Panc1 (cell line): ENCODE data around the gene MTFMT. TPM values are rescaled to one million over a fixed set of nuclear protein-coding genes. Genes with fewer than 3 reads are reported as not detected.

Experiments used
- ATAC-seq: fragments of 200-7000 bp; cut with Tn5 transposase; 2 replicates; pipeline ENCODE4 v1.9.1; 2020; ENCODE audit warnings: mild to moderate bottlenecking, moderate library complexity
- BruUV-seq: library from RNA; stranded (reverse); fragments of 400-500 nt; replicated peaks from 2 replicates; lab custom pipeline; 2021; lab: Mats Ljungman, UMichigan
- CTCF ChIA-PET: fragments of 300-600 bp; sonication (Branson Sonifier 250); formaldehyde crosslinking; loops from one replicate; lab custom pipeline; 2022; ENCODE audit warnings: antibody characterized with exemption; lab: Charles Lee
- POLR2A ChIA-PET: fragments of 300-600 bp; sonication (Branson Sonifier 250); formaldehyde crosslinking; loops from one replicate; lab custom pipeline; 2022; ENCODE audit warnings: antibody characterized with exemption; lab: Charles Lee
- DNase-seq: peaks from one replicate; pipeline ENCODE4 v3.0.0-alpha.2; 2010; ENCODE audit warnings: low read depth, low spot score
- H3K27ac ChIP-seq: 2 replicates; pipeline ENCODE4 v1.5.1; 2011; ENCODE audit warnings: mild to moderate bottlenecking, low read length, inconsistent platforms
- H3K27me3 ChIP-seq: fragments of 200-500 bp; sonication (Bioruptor generic); 2 replicates; pipeline ENCODE4 v1.6.0; 2014; ENCODE audit warnings: low read length, inconsistent platforms; ENCODE audit not compliant: control insufficient read depth, insufficient read depth
- H3K36me3 ChIP-seq: fragments of 200-500 bp; sonication (Bioruptor generic); 2 replicates; pipeline ENCODE4 v1.5.1; 2014; ENCODE audit warnings: inconsistent platforms, mild to moderate bottlenecking, low read length, moderate library complexity; ENCODE audit not compliant: control insufficient read depth, insufficient read depth
- H3K4me1 ChIP-seq: 2 replicates; pipeline ENCODE4 v1.5.1; 2011; ENCODE audit warnings: inconsistent platforms, mild to moderate bottlenecking, low read length, moderate library complexity; ENCODE audit not compliant: control insufficient read depth, insufficient read depth
- H3K4me3 ChIP-seq, 2 experiments: 2 replicates each; pipeline ENCODE4 v1.5.1; 2011 to 2012; ENCODE audit warnings: low read depth in 2 of 2, low read length in 2 of 2, mild to moderate bottlenecking in 2 of 2, inconsistent platforms in 1 of 2, moderate library complexity in 1 of 2
- H3K9me3 ChIP-seq: fragments of 200-500 bp; sonication (Bioruptor generic); 2 replicates; pipeline ENCODE4 v1.5.1; 2014; ENCODE audit warnings: low read depth, mild to moderate bottlenecking, inconsistent platforms, low read length, moderate library complexity; ENCODE audit not compliant: control insufficient read depth, insufficient read depth
- POLR2AphosphoS5 ChIP-seq: IDR thresholded peaks from 2 replicates; pipeline ENCODE4 v1.6.1; 2012; ENCODE audit warnings: mild to moderate bottlenecking, low read depth, low read length, moderate library complexity
- REST ChIP-seq, 2 experiments: IDR thresholded peaks; 2 replicates each; pipeline ENCODE4 v1.6.1; 2011 to 2012; ENCODE audit warnings: low read depth in 2 of 2, control low read depth in 1 of 2, low read length in 1 of 2, mild to moderate bottlenecking in 1 of 2, moderate library complexity in 1 of 2; ENCODE audit not compliant: insufficient read depth in 1 of 2
- SIN3A ChIP-seq: IDR thresholded peaks from 2 replicates; pipeline ENCODE4 v1.6.1; 2012; ENCODE audit warnings: low read depth, mild to moderate bottlenecking, low read length, moderate library complexity, borderline replicate concordance; ENCODE audit not compliant: insufficient read depth
- TCF7L2 ChIP-seq: IDR thresholded peaks from 2 replicates; pipeline ENCODE4 v1.6.1; 2011; ENCODE audit warnings: mild to moderate bottlenecking, low read depth, low read length, inconsistent platforms
- in situ Hi-C: cut with HindIII; loops from 2 replicates; pipeline ENCODE4 v1.10.0; 2016; ENCODE audit warnings: low sequenced_read_pairs, low pct_unique_long_range_greater_than_20kb
- intact Hi-C: fragments of 100-400 bp; cut with micrococcal nuclease; formaldehyde crosslinking; loops from one replicate; pipeline ENCODE4 v1.10.0; 2022; ENCODE audit not compliant: unreplicated experiment
- total RNA-seq: library from RNA; stranded (reverse); gene quantifications from one replicate; pipeline ENCODE4 v1.2.1, GENCODE V29; 2021; ENCODE audit not compliant: unreplicated experiment
- TF ChIP-seq, protein P1 (sequence below): fragments of 450-650 bp; IDR thresholded peaks from 2 replicates; pipeline ENCODE4 v1.5.1; 2017; ENCODE audit warnings: mild to moderate bottlenecking

Gene MTFMT
- total RNA-seq, 1 experiment from 2014 or later = 19.4 TPM

DNA sequence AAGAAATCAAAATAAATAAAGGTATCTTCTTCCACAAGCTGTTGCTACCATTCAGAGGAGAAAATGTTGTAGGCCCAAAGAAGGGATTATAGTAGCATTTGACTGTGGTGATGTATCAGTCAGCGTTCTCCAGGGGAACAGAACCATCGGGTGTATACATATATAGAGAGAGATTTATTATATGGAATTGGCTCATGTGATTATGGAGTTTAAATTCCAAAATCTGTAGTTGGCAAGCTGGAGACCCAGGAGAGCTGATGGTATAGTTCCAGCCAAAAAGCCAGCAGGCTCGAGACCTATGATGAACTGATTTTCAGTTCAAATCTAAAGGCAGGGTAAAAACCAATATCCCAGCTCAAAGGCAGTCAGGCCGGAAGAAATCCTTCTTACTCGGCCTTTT lies 32.4 kb downstream of the MTFMT start:
- H3K9me3 ChIP-seq = no peaks in the 10 kb centered on the region
- no TSS peak for BruUV-seq
- no peak overlapping the region for H3K27ac ChIP-seq
- H3K27me3 ChIP-seq = no peaks in the 10 kb centered on the region
- H3K36me3 ChIP-seq = no peaks in the 10 kb centered on the region
- in situ Hi-C loops (no loop called here), intact Hi-C loops (no loop called here)
- H3K4me1 ChIP-seq = no peaks in the 10 kb centered on the region
- ChIA-PET CTCF (interaction anchor here (0.6 kb wide), 1 partner anchor 14 kb away, joined by 4 read pairs; no protein-coding TSS in a partner anchor), POLR2A (no interaction called here)
- no peak for DNase-seq
- no peak overlapping the region for H3K4me3 ChIP-seq
- ATAC-seq = no peak
- TF ChIP-seq SIN3A (no peak), TCF7L2 (no peak), POLR2AphosphoS5 (no peak), REST (IDR thresholded peaks at IDR 0.05; ENCODE audit: insufficient read depth in 1 of 2, low read depth in 2 of 2, low read length in 1 of 2) (no peak)
- TF ChIP-seq, protein P1, sequence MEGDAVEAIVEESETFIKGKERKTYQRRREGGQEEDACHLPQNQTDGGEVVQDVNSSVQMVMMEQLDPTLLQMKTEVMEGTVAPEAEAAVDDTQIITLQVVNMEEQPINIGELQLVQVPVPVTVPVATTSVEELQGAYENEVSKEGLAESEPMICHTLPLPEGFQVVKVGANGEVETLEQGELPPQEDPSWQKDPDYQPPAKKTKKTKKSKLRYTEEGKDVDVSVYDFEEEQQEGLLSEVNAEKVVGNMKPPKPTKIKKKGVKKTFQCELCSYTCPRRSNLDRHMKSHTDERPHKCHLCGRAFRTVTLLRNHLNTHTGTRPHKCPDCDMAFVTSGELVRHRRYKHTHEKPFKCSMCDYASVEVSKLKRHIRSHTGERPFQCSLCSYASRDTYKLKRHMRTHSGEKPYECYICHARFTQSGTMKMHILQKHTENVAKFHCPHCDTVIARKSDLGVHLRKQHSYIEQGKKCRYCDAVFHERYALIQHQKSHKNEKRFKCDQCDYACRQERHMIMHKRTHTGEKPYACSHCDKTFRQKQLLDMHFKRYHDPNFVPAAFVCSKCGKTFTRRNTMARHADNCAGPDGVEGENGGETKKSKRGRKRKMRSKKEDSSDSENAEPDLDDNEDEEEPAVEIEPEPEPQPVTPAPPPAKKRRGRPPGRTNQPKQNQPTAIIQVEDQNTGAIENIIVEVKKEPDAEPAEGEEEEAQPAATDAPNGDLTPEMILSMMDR = no peak

GRCh38 chr15:64993290-64993689 lies 36.1 kb downstream of the MTFMT start:
- TF ChIP-seq REST (IDR thresholded peaks at IDR 0.05; ENCODE audit: insufficient read depth in 1 of 2, low read depth in 2 of 2, low read length in 1 of 2) (no peak), TCF7L2 (no peak), SIN3A (no peak), POLR2AphosphoS5 (no peak)
- TF ChIP-seq, protein P1 = no peak
- DNase-seq = no peak
- H3K4me1 ChIP-seq = peaks cover 9% of the 10 kb centered on the region
- no peak overlapping the region for H3K27ac ChIP-seq
- H3K9me3 ChIP-seq = no peaks in the 10 kb centered on the region
- no peak overlapping the region for H3K4me3 ChIP-seq
- POLR2A ChIA-PET = no interaction called here
- intact Hi-C loops (no loop called here), in situ Hi-C loops (no loop called here)
- no peaks in the 10 kb centered on the region for H3K36me3 ChIP-seq
- no peaks in the 10 kb centered on the region for H3K27me3 ChIP-seq
- no TSS peak for BruUV-seq
- ATAC-seq = no peak
- CTCF ChIA-PET = interaction anchor here (0.7 kb wide), 1 partner anchor 85 kb away, joined by 6 read pairs; no protein-coding TSS in a partner anchor
